ENCODE data around the gene HSPBP1. TPM values are rescaled to one million over a fixed set of nuclear protein-coding genes. Genes with fewer than 3 reads are reported as not detected.

HSPBP1 gene
- total RNA-seq, 1 donor = 25.0 TPM

DNA sequence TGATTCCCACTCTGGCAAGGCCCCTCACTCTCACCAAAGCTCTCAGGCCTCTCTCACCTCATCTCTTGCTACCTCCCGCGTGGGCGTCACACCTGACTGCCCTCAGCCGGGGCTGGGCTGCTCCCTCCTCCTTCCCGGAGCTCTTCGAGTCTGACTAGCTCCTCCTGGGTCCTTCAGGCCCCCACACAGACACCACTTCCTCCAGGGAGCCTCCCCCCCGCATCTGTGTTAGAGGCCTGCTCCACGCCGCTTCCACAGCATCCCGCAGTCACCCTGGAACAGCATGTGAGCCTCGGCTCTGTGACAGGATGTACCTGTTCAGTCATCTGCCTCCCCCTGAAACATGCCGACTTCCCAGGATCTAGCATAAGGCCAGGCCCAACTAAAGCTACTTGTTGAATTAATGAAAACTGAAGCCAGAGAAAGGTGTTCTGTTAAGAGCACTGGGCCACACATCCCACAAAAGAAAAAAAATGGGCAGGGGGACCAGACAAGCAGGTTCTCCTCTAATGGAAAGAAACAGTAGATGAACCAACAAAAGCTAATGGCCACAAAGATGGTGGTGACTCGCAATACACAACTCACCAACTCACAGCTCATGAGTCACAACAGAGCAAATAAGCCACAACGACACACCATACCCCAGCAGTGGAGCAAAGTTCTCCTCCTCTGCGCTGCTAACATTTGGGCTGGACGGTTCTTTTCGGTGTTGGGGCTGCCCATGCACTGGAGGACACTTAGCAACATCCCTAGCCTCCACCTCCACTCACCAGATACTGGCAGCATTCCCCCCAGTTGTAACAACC, 24.1 kb downstream of the HSPBP1 start:
- no peak overlapping the region for H3K4me3 ChIP-seq (ENCODE audit: low read depth, low read length)
- TF ChIP-seq, protein P1, sequence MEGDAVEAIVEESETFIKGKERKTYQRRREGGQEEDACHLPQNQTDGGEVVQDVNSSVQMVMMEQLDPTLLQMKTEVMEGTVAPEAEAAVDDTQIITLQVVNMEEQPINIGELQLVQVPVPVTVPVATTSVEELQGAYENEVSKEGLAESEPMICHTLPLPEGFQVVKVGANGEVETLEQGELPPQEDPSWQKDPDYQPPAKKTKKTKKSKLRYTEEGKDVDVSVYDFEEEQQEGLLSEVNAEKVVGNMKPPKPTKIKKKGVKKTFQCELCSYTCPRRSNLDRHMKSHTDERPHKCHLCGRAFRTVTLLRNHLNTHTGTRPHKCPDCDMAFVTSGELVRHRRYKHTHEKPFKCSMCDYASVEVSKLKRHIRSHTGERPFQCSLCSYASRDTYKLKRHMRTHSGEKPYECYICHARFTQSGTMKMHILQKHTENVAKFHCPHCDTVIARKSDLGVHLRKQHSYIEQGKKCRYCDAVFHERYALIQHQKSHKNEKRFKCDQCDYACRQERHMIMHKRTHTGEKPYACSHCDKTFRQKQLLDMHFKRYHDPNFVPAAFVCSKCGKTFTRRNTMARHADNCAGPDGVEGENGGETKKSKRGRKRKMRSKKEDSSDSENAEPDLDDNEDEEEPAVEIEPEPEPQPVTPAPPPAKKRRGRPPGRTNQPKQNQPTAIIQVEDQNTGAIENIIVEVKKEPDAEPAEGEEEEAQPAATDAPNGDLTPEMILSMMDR (IDR thresholded peaks at IDR 0.05; ENCODE audit: insufficient read depth, low read depth, low read length) = no peak
- no peak for DNase-seq (ENCODE audit: low read depth)

- H3K4me3 ChIP-seq (ENCODE audit: low read depth, low read length) = no peak overlapping the region
- DNase-seq (ENCODE audit: low read depth) = no peak
- TF ChIP-seq, protein P1 (IDR thresholded peaks at IDR 0.05; ENCODE audit: insufficient read depth, low read depth, low read length) = no peak
Measured at GRCh38 chr19:55254625-55254977, 25.3 kb downstream of the HSPBP1 start.

- no peak for DNase-seq (ENCODE audit: low read depth)
- H3K4me3 ChIP-seq (ENCODE audit: low read depth, low read length) = no peak overlapping the region
- TF ChIP-seq, protein P1 (IDR thresholded peaks at IDR 0.05; ENCODE audit: insufficient read depth, low read depth, low read length) = no peak
Measured at GRCh38 chr19:55253842-55254624, 25.9 kb downstream of the HSPBP1 start.

DNA sequence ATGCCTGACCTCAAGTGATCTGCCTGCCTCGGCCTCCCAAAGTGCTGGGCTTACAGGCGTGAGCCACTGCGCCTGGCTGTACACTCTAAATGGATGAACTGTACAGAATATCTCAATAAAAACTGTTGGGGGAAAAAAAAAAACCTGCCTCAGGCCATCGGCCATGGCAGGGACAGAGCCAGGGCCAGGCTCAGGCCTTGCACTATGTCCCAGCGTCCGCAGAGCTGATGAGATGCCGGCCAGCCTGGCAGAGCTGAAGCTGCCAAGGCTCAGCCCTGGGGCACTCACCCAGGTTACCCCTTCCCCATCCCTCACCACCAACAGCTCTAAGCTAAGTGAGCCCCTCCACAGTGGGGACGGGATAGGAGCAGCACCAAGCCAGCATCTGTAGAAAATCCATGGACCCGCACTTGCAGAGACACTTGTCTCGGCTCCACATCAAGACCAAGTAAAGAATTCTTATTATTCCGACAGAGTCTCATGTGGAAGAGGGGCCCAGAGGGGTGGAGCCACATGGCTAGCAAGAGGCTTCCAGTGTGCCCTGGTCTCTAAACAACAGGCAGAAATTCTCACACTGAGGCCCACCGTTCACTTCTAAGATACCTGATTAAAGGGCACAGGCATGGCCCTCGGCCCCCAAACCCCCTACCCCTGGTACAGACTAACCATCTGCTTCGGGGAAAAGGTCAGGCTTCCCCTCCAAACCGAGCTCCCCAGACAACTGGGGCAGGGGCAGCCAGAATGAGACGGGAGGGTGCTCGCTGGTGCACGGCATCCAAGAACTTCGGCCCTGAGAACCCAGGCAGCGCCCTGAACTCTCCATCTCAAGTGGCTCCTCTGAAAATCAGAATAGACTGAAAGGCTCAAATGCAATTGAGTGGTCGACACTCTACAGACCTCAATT, 26.9 kb downstream of the HSPBP1 start:
- no peak overlapping the region for H3K4me3 ChIP-seq (ENCODE audit: low read depth, low read length)
- DNase-seq (ENCODE audit: low read depth) = no peak
- TF ChIP-seq, protein P1 (IDR thresholded peaks at IDR 0.05; ENCODE audit: insufficient read depth, low read depth, low read length) = no peak

DNA sequence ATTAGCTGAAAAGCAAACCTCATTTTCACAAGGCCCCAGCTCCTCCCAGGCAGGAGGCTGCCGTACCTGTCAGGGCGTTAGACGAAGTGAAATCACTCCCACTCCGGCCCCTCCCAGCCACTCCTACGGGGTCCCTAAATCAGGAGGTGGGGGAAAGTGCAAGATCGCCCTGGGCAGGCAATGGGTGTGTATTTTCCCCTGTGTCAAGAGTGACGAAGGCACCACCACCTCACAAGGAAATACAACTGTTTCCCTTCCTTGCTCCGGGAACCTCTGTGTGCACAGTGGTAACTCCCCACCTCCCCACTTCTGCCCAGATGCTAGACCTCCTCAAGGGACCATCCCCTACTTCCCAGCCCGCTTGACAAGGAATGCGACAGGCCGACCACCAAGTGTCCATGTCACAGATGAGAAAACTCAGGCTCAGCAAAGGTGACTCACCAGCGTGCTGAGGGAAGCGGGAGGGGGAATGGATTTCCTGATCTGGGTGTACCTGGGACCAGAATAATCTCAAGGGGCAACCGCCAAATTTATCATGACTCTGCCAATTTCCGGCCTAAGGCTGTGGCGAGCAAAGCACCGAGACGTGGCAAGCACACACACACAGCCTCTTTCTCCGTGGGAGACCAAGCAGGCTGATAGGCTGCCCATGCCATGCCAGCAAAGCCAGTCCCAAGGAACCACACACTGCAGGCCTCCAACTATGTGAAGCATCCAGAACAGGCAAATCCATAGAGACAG, 28.4 kb downstream of the HSPBP1 start:
- TF ChIP-seq, protein P1 (IDR thresholded peaks at IDR 0.05; ENCODE audit: insufficient read depth, low read depth, low read length) = no peak
- no peak for DNase-seq (ENCODE audit: low read depth)
- H3K4me3 ChIP-seq (ENCODE audit: low read depth, low read length) = no peak overlapping the region

All from fibroblast of villous mesenchyme (primary cell).